COLO668 (cell line): Measurements from ENCODE around the gene TNFSF11.

Source experiments
- DNase-seq: peaks from one replicate; lab custom pipeline; 2025; ENCODE audit not compliant: unreplicated experiment; lab: John Stamatoyannopoulos, UW

Gene TNFSF11, protein sequence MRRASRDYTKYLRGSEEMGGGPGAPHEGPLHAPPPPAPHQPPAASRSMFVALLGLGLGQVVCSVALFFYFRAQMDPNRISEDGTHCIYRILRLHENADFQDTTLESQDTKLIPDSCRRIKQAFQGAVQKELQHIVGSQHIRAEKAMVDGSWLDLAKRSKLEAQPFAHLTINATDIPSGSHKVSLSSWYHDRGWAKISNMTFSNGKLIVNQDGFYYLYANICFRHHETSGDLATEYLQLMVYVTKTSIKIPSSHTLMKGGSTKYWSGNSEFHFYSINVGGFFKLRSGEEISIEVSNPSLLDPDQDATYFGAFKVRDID

DNA sequence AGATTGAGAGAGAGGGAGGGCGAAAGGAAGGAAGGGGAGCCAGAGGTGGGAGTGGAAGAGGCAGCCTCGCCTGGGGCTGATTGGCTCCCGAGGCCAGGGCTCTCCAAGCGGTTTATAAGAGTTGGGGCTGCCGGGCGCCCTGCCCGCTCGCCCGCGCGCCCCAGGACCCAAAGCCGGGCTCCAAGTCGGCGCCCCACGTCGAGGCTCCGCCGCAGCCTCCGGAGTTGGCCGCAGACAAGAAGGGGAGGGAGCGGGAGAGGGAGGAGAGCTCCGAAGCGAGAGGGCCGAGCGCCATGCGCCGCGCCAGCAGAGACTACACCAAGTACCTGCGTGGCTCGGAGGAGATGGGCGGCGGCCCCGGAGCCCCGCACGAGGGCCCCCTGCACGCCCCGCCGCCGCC is at the start of gene TNFSF11:
TSS of gene TNFSF11 (plus strand) at position 142 of the 400 bp plus-strand sequence. CDS start at position 294, 152 bp downstream.
- peak; percentile 29 for DNase-seq

DNA sequence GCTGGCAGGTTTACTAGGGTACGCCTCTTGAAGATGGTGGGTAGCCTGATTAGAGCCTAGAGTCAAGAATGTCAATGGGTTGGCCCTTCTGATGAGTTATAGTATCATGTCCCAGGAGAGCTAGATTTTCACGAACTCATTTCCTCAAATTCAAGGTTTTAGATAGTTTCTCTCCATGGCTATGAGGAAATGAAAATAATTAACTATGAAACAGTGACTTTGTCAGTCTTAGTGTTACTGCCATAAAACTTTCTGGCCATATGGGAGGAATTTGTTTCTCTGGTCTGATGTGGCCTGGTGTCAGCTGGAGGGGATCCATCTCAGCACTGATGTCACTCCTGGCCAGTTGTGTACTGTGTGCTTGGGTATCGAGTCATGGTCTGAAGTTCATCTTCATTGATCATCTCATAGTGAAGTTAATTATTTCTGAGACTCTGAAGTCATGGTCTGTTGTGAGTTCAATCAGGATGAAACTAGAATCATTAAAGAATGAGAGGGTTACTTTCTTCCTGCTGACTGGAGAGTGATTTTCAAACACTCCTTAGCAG is 49.4 kb upstream of the TNFSF11 start:
- DNase-seq = no peak

DNA sequence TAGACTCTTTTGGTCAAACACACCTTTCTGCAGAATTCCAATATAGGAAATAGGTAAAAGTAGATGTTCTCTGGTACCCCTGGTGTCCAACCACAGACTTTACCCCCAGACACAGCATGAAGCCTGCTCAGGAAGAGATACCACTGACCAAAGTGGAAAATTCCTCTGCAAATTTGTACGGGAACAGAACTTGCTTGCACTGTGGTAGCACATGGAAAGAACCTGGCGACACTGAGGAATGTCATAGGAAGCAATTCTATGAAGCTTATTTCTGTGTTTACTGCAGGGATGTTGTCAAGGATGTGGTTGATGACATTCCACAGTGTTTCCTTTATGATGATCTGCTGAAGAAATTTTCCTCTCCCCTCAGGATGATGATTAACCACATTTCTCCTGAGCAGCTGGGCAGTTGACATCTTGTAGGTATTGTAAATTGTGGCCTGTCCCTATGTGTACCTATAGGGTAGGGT is 48.9 kb upstream of the TNFSF11 start:
- DNase-seq = no peak

DNA sequence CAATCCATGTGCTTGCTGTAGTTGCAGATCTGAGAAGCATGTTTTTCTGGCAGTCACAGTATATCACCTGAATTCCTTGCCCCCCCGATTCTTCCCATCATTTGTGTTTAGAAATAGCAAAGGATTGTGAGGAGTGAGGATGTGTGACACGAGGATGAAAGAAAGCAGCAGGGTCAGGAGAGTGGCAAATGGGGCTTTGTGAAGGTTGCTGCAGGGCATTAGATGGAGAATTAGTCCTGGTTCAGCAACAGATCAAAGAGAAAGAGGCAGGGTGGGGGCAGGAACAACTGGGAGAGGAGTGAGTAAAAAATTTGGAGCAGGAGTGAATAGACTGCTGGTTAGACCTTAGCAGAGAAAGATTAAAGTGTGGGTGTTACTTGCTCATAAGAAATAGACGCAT is 47.7 kb upstream of the TNFSF11 start:
- DNase-seq = no peak

DNA sequence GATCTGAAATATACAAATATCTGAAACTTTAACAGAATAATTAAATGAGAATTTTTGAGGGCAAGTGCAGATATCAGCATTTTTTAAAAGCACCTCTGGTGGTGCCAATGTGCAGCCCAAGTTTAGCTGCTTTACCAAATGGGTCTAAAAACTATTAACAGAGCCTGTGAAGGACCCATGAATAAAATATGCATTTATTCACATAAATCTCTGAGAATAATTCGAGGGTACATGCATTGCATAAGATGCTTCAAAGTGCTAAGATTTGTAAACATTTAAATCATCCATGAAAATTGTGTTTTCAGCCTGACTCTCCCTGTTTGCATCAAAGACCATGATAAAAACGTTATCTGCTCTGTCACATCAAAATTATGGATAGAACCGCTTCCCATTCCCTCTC is 47.1 kb upstream of the TNFSF11 start:
- DNase-seq = no peak

- DNase-seq = no peak
Measured at GRCh38 chr13:42532561-42533335, 41.2 kb upstream of the TNFSF11 start.

DNA sequence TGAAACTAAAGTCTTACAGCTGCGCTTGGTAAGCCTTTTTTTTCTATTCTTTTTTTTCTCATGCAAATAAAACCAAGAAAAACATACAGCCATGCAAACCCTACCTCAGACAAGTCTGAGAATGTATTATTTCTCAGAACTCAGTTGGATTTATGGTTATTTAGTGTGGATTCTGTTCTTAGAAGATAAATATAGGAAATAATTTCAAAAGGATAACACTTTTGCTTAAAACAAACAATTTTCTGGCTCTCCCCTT is 40.7 kb upstream of the TNFSF11 start:
- DNase-seq = no peak

GRCh38 chr13:42534785-42535184 is 39.2 kb upstream of the TNFSF11 start:
- DNase-seq = no peak

GRCh38 chr13:42538996-42539395 is 35.0 kb upstream of the TNFSF11 start:
- DNase-seq = no peak

GRCh38 chr13:42539670-42540069 is 34.3 kb upstream of the TNFSF11 start:
- DNase-seq = no peak

- DNase-seq = no peak
Measured at GRCh38 chr13:42543215-42543797, 30.6 kb upstream of the TNFSF11 start.

- no peak for DNase-seq
Measured at GRCh38 chr13:42544246-42544926, 29.6 kb upstream of the TNFSF11 start.

DNA sequence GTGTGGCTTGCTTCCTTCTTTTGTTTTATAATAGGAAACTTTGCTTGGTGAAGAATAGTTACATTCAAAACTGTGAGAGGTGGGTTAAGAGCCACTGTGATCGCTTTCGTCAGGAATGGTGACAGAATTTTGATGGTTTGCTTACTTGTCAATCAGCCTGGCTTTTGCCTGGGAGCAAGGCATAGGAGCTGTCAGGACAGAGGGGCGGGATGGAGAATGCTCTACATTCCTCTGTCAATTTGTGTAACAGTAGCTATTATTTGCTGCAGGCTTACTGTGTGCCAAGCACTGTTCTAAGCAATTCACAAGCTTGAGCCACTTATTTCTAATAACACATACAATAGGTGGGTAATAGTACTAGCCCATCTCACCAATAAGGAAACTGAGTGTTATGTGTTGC is 28.1 kb upstream of the TNFSF11 start:
- no peak for DNase-seq

DNA sequence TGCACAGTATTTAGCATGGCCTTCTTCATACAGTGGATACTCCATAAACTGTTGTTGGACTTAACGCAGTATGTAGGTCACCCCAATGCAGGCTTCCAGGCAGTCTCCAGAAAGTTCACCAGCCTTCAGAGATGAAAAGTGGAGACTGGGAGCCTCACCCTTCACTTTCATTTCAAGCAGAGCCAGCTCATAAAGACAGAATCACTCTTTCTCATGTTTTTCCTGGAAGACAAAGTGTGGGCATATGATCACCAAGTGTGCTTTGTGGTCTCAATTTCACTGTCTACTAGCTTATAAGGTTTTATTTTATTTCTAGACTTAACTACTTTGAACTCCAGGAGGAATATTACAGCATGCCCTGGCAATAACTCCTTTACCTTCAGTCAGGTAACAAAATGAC is 26.3 kb upstream of the TNFSF11 start:
- DNase-seq = no peak

GRCh38 chr13:42548731-42549551 is 25.0 kb upstream of the TNFSF11 start:
- no peak for DNase-seq

DNA sequence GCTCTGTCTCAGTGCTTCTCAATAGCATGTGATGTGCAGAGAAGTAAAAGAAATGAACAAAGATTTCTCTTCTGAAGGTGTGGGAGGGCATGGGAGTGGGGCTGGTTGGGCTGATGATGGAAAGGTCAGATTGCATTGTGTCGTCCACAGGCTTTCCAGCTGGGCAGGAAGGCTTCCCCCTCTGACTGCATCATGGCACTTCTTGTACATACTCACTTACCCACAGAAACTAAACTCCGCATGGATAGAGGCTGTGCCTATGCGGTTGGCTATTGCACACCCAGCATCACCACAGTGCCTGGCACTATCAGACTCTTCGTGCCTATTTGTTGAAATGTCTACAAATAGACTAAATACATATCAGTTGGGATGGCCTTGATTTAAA is 24.4 kb upstream of the TNFSF11 start:
- DNase-seq = no peak

- DNase-seq = no peak
Measured at GRCh38 chr13:42551611-42552010, 22.3 kb upstream of the TNFSF11 start.

DNA sequence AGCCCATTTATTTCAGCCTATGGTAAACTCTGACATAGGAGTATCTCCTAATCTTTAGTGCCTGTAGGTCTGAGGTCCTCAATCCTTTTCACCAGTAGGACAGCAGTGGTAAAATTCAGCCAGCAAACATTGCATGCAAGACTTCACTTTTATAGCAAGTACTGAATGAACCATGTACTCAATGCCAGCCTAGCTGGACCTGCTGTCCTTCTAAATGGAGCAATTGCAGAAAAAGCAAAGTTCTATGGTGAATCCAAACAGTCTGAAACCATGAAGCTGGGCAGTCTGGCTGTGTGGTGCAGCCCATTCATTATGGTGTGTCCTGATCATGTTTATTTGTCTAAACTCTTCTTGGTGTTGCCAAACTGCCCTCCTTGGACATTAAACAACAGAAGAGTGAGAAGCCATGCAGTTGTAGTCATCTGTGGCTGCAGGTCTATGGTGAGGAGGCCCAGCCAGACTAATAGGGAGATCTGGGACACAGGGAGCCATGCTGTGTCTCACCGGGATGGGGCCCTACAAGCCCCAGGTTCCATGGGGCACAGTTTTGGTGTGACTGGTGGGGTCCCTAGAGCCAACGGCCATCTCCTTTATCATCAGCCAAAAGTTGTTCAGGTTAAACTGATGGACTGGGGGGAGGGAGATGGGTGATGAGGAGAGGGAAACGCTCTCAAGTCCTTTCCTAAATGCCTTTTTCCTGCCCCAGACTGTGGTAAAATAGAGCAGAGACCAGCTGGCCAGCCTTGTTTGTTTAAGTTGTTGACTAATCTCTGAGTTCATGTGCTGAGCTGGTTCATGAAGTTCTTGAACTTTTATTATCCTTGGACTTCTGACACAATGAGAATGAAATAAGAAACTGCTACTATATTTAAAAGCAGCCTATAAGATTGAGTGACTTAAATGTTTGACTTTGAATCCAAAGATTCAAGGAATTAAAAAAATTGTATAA is 20.6 kb upstream of the TNFSF11 start:
- peak; percentile 42 for DNase-seq

GRCh38 chr13:42559057-42559456 is 14.9 kb upstream of the TNFSF11 start:
- no peak for DNase-seq
